Thymus (tissue), 11 donors: ENCODE data around the gene RAD51B. TPM values are rescaled to one million over a fixed set of nuclear protein-coding genes. Genes with fewer than 3 reads are reported as not detected.

Source experiments
- DNase-seq, 9 donors: peaks; one replicate each; pipeline ENCODE4 v3.0.0-alpha.2; 2013; ENCODE audit warnings: low spot score in 9 of 9, low read depth in 6 of 9, missing footprints in 1 of 9
- H3K27ac ChIP-seq, 2 donors: one replicate each; pipeline ENCODE4 v1.5.1; 2013; ENCODE audit warnings: control low read depth in 1 of 2, low read depth in 1 of 2, low read length in 1 of 2, mild to moderate bottlenecking in 1 of 2, moderate library complexity in 1 of 2
- H3K27me3 ChIP-seq, 2 donors: one replicate each; pipeline ENCODE4 v1.5.1; 2013; ENCODE audit warnings: low read length in 1 of 2; ENCODE audit not compliant: control insufficient read depth in 2 of 2, insufficient read depth in 1 of 2
- H3K36me3 ChIP-seq, 2 donors: one replicate each; pipeline ENCODE4 v1.5.1; 2013; ENCODE audit warnings: low read length in 1 of 2, mild to moderate bottlenecking in 1 of 2, moderate library complexity in 1 of 2; ENCODE audit not compliant: control insufficient read depth in 2 of 2, insufficient read depth in 2 of 2
- H3K4me1 ChIP-seq, 2 donors: one replicate each; pipeline ENCODE4 v1.5.1; 2013; ENCODE audit warnings: low read length in 2 of 2; ENCODE audit not compliant: control insufficient read depth in 2 of 2, insufficient read depth in 2 of 2
- H3K4me3 ChIP-seq, 2 donors: one replicate each; pipeline ENCODE4 v1.5.1; 2013; ENCODE audit warnings: low read length in 2 of 2, control low read depth in 1 of 2, mild to moderate bottlenecking in 1 of 2
- H3K9me3 ChIP-seq, 2 donors: one replicate each; pipeline ENCODE4 v1.5.1; 2013; ENCODE audit warnings: low read length in 1 of 2, mild to moderate bottlenecking in 1 of 2; ENCODE audit not compliant: control insufficient read depth in 2 of 2, insufficient read depth in 1 of 2
- WGBS: extraction: QIAGEN DNeasy Blood & Tissue Kit; methylation state at CpG from one replicate; pipeline ENCODE4 v1.1.7; 2013; 5-methylcytosine and 5-hydroxymethylcytosine counted together
- polyA plus RNA-seq: library from polyadenylated mRNA; stranded (reverse); fragments of 200-250 nt; gene quantifications from one replicate; pipeline ENCODE4 v1.2.3, GENCODE V29; 2013
- total RNA-seq: library from RNA; stranded (reverse); fragments of 120-200 nt; gene quantifications from one replicate; pipeline ENCODE4 v1.2.4, GENCODE V29; 2013
- donor health status: healthy.

The RAD51B gene
- total and polyA plus RNA-seq, 2 donors: 7.8 to 17.8 TPM

- H3K4me3 ChIP-seq: no peak overlapping the region
- peaks cover 9 to 36% of the 10 kb centered on the region in 2 donors for H3K4me1 ChIP-seq
- no peaks in the 10 kb centered on the region for H3K27me3 ChIP-seq
- H3K27ac ChIP-seq: peak overlapping the region in 1 of 2 donors; percentile 78
- H3K9me3 ChIP-seq: peaks cover 0 to 7% of the 10 kb centered on the region in 2 donors
- H3K36me3 ChIP-seq: no peaks in the 10 kb centered on the region
- DNase-seq: no peak
- 96% methylated on average over 2 of the region's 2 CpGs for WGBS
Observed at GRCh38 chr14:68598089-68598488, 778.5 kb downstream of the RAD51B start.

GRCh38 chr14:68598621-68599447 is 779.3 kb downstream of the RAD51B start:
- Histone ChIP-seq H3K4me3 (no peak overlapping the region), H3K27me3 (no peaks in the 10 kb centered on the region), H3K9me3 (peaks cover 0 to 2% of the 10 kb centered on the region in 2 donors), H3K4me1 (peaks cover 8 to 32% of the 10 kb centered on the region in 2 donors), H3K27ac (peak overlapping the region; percentile 78 to 80), H3K36me3 (no peaks in the 10 kb centered on the region)
- DNase-seq: no peak
- WGBS: 90% methylated on average over 22 of the region's 22 CpGs

GRCh38 chr14:68599896-68600610 is 780.5 kb downstream of the RAD51B start:
- Histone ChIP-seq H3K4me1 (peaks cover 0 to 28% of the 10 kb centered on the region in 2 donors), H3K27me3 (no peaks in the 10 kb centered on the region), H3K4me3 (no peak overlapping the region), H3K27ac (no peak overlapping the region), H3K9me3 (peaks cover 0 to 10% of the 10 kb centered on the region in 2 donors), H3K36me3 (no peaks in the 10 kb centered on the region)
- DNase-seq: no peak
- 98% methylated on average over 9 of the region's 9 CpGs for WGBS

GRCh38 chr14:68602507-68602906 is 782.9 kb downstream of the RAD51B start:
- 87% methylated on average over 5 of the region's 5 CpGs for WGBS
- Histone ChIP-seq H3K27me3 (no peaks in the 10 kb centered on the region), H3K4me3 (no peak overlapping the region), H3K27ac (no peak overlapping the region), H3K9me3 (peaks cover 0 to 21% of the 10 kb centered on the region in 2 donors), H3K36me3 (no peaks in the 10 kb centered on the region), H3K4me1 (peaks cover 0 to 42% of the 10 kb centered on the region in 2 donors)
- DNase-seq: no peak

GRCh38 chr14:68603533-68604360 is 784.2 kb downstream of the RAD51B start:
- peak overlapping the region in 1 of 2 donors; percentile 19 for H3K27ac ChIP-seq
- H3K36me3 ChIP-seq: no peaks in the 10 kb centered on the region
- 98% methylated on average over 25 of the region's 25 CpGs for WGBS

GRCh38 chr14:68604361-68604730 is 784.8 kb downstream of the RAD51B start:
- Histone ChIP-seq H3K27ac (peak overlapping the region in 1 of 2 donors; percentile 7), H3K4me1 (peaks cover 4 to 49% of the 10 kb centered on the region in 2 donors), H3K27me3 (no peaks in the 10 kb centered on the region), H3K36me3 (no peaks in the 10 kb centered on the region), H3K4me3 (no peak overlapping the region), H3K9me3 (peaks cover 0 to 21% of the 10 kb centered on the region in 2 donors)
- WGBS: 99% methylated on average over 9 of the region's 9 CpGs
- DNase-seq: no peak

More at GRCh38 chr14:68603533-68604360, 784.2 kb downstream of the RAD51B start:
- Histone ChIP-seq H3K27me3 (no peaks in the 10 kb centered on the region), H3K4me1 (peaks cover 4 to 49% of the 10 kb centered on the region in 2 donors), H3K4me3 (no peak overlapping the region), H3K9me3 (peaks cover 0 to 21% of the 10 kb centered on the region in 2 donors)
- DNase-seq: no peak

GRCh38 chr14:68604822-68605221 is 785.2 kb downstream of the RAD51B start:
- H3K9me3 ChIP-seq: peaks cover 0 to 19% of the 10 kb centered on the region in 2 donors
- no peak overlapping the region for H3K27ac ChIP-seq
- no peaks in the 10 kb centered on the region for H3K27me3 ChIP-seq
- 93% methylated on average over 10 of the region's 10 CpGs for WGBS
- H3K4me1 ChIP-seq: peaks cover 4 to 47% of the 10 kb centered on the region in 2 donors
- H3K4me3 ChIP-seq: no peak overlapping the region
- no peak for DNase-seq
- H3K36me3 ChIP-seq: no peaks in the 10 kb centered on the region

- Histone ChIP-seq H3K4me1 (peaks cover 4 to 55% of the 10 kb centered on the region in 2 donors), H3K4me3 (no peak overlapping the region), H3K9me3 (peaks cover 0 to 18% of the 10 kb centered on the region in 2 donors), H3K27ac (no peak overlapping the region), H3K36me3 (no peaks in the 10 kb centered on the region), H3K27me3 (no peaks in the 10 kb centered on the region)
- no peak for DNase-seq
- WGBS: 76% methylated on average over 3 of the region's 3 CpGs
Observed at GRCh38 chr14:68606176-68606575, 786.6 kb downstream of the RAD51B start.
